Endothelial cell of umbilical vein (primary cell): ENCODE results near the gene DSCAML1.

Experiments
- CTCF ChIP-seq, 2 donors: IDR thresholded peaks; 1 replicate in 1 of 2; 2 replicates in 1 of 2; pipeline ENCODE4 v1.5.1; 2011; ENCODE audit warnings: low read length in 2 of 2, mild to moderate bottlenecking in 2 of 2, moderate library complexity in 2 of 2, control low read depth in 1 of 2, inconsistent platforms in 1 of 2, low read depth in 1 of 2; ENCODE audit not compliant: insufficient read depth in 1 of 2; ENCODE audit errors: extremely low read depth in 1 of 2
- EZH2 ChIP-seq: IDR thresholded peaks from 2 replicates; pipeline ENCODE4 v1.6.1; 2012; ENCODE audit warnings: borderline replicate concordance, low read depth, mild to moderate bottlenecking, moderate library complexity, low read length, inconsistent platforms; ENCODE audit not compliant: severe bottlenecking
- JUN ChIP-seq: IDR thresholded peaks from 2 replicates; pipeline ENCODE4 v1.6.1; 2011; ENCODE audit warnings: borderline replicate concordance, low read depth; ENCODE audit not compliant: insufficient read length, insufficient read depth
- MAX ChIP-seq: IDR thresholded peaks from 2 replicates; pipeline ENCODE4 v1.6.1; 2011; ENCODE audit not compliant: insufficient read depth, insufficient read length
- POLR2A ChIP-seq: IDR thresholded peaks from 2 replicates; pipeline ENCODE4 v1.6.1; 2012; ENCODE audit warnings: low read depth, mild to moderate bottlenecking, control low read depth, low read length
- POLR2AphosphoS5 ChIP-seq: IDR thresholded peaks from 2 replicates; pipeline ENCODE4 v1.6.1; 2012; ENCODE audit warnings: low read depth, mild to moderate bottlenecking, control low read depth, low read length, moderate library complexity; ENCODE audit not compliant: insufficient read depth

GRCh38 chr11:117560780-117561530 lies 236.1 kb downstream of the DSCAML1 start:
- no peak for TF ChIP-seq CTCF (IDR thresholded peaks at IDR 0.05; ENCODE audit: extremely low read depth in 1 of 2, insufficient read depth in 1 of 2, low read depth in 1 of 2, low read length in 2 of 2)
- no peak for TF ChIP-seq POLR2A
- TF ChIP-seq EZH2, result no peak
- TF ChIP-seq POLR2AphosphoS5, result no peak
- no peak for TF ChIP-seq MAX
- no peak for TF ChIP-seq JUN
